Left ventricle myocardium superior (tissue), 1 donor: ENCODE results near the gene REX1BD. TPM values are rescaled to one million over a fixed set of nuclear protein-coding genes. Genes with fewer than 3 reads are reported as not detected.
"Not testable (repeated sequence)": the region's sequence is repeated elsewhere in the genome, so short reads cannot be mapped to it uniquely, and the experiment has no call there.

Source experiments
- ATAC-seq: fragments of 200-7000 bp; cut with Tn5 transposase; one replicate; pipeline ENCODE4 v1.9.1; 2020; ENCODE audit warnings: mild to moderate bottlenecking, moderate library complexity
- DNase-seq: peaks from one replicate; pipeline ENCODE4 v3.0.0-alpha.2; 2020
- intact Hi-C: fragments of 100-400 bp; cut with micrococcal nuclease; formaldehyde crosslinking; loops from one replicate; pipeline ENCODE4 v1.11.0; 2022
- long read RNA-seq: library from polyadenylated mRNA; unstranded; transcript quantifications from one replicate; pipeline ENCODE4 v2.0.0, GENCODE V29; 2021
- total RNA-seq: library from RNA; stranded (reverse); fragmentation: NEBNext Ultra II Directional; extraction: Animal tissue kit (Norgen Biotek cat#: 25700); gene quantifications from one replicate; pipeline ENCODE4 v1.2.1, GENCODE V29; 2021
- donor health status: DM: no; HTN: yes; CAD: no; lungs with severe emphysema.

Gene REX1BD
- 75.8 TPM for total RNA-seq
- long read RNA-seq, transcript REX1BD-205 (4 exons, 1,081 nt): minor isoform, 21 of 167 reads
- long read RNA-seq, transcript REX1BD-203 (1 exons, 2,465 nt): minor isoform, 5 of 167 reads
- long read RNA-seq, transcript REX1BD-201 (5 exons, 839 nt): major isoform, 57 of 167 reads
- long read RNA-seq, transcript REX1BD-202 (5 exons, 702 nt): minor isoform, 24 of 167 reads
- long read RNA-seq, partial matches to known transcripts: 53 of 167 reads
- long read RNA-seq, other reads (novel, unspliced or antisense): 4 of 167 reads

GRCh38 chr19:18588611-18589379 lies at the start of gene REX1BD:
TSS of gene REX1BD (plus strand) at chr19:18588798. CDS start at chr19:18588802, 4 bp downstream.
- ATAC-seq: peak; percentile 92
- intact Hi-C loops: no loop called here
- DNase-seq: peak; percentile 92

GRCh38 chr19:18539372-18539771 lies 49.2 kb upstream of the REX1BD start:
- intact Hi-C loops: no loop called here
- ATAC-seq: no peak
- DNase-seq: no peak

GRCh38 chr19:18540200-18540599 lies 48.4 kb upstream of the REX1BD start:
- intact Hi-C loops, DNase-seq, ATAC-seq: not testable (repeated sequence)

GRCh38 chr19:18541258-18541991 lies 47.2 kb upstream of the REX1BD start:
- ATAC-seq (no peak), DNase-seq (no peak)
- intact Hi-C loops: no loop called here

GRCh38 chr19:18541992-18542940 lies 46.3 kb upstream of the REX1BD start:
- DNase-seq (no peak), ATAC-seq (peak; percentile 3)
- intact Hi-C loops: no loop called here

GRCh38 chr19:18542941-18543813 lies 45.4 kb upstream of the REX1BD start, which contains the start of gene FKBP8:
TSS of gene FKBP8 (minus strand) at chr19:18543573. CDS start at chr19:18541970, 1,603 bp downstream.
- DNase-seq (peak; percentile 98), ATAC-seq (peak; percentile 98)
- intact Hi-C loops: no loop called here

- ATAC-seq: peak; percentile 56
- intact Hi-C loops: no loop called here
- peak; percentile 53 for DNase-seq
Observed at GRCh38 chr19:18543814-18544475, 44.7 kb upstream of the REX1BD start.

GRCh38 chr19:18551631-18552030 lies 37.0 kb upstream of the REX1BD start:
- intact Hi-C loops: no loop called here
- no peak for DNase-seq
- no peak for ATAC-seq

GRCh38 chr19:18557411-18558201 lies 31.0 kb upstream of the REX1BD start, which contains the start of gene KXD1:
TSS of gene KXD1 (plus strand) at chr19:18557870. CDS start at chr19:18562057, 4,187 bp downstream.
- DNase-seq: peak; percentile 98
- ATAC-seq: peak; percentile 98
- intact Hi-C loops: no loop called here

- ATAC-seq: no peak
- intact Hi-C loops: no loop called here
- DNase-seq: no peak
Observed at GRCh38 chr19:18558202-18558555, 30.4 kb upstream of the REX1BD start.

- DNase-seq (no peak), ATAC-seq (no peak)
- intact Hi-C loops: no loop called here
Observed at GRCh38 chr19:18558604-18559003, 30.0 kb upstream of the REX1BD start.

- DNase-seq (no peak), ATAC-seq (no peak)
- intact Hi-C loops: no loop called here
Observed at GRCh38 chr19:18559685-18560084, 28.9 kb upstream of the REX1BD start.

- intact Hi-C loops: no loop called here
- peak; percentile 53 for DNase-seq
- ATAC-seq: peak; percentile 28
Observed at GRCh38 chr19:18562086-18562485, 26.5 kb upstream of the REX1BD start.

- intact Hi-C loops: no loop called here
- no peak for ATAC-seq
- no peak for DNase-seq
Observed at GRCh38 chr19:18566953-18567352, 21.6 kb upstream of the REX1BD start.

GRCh38 chr19:18568367-18568766 lies 20.2 kb upstream of the REX1BD start:
- ATAC-seq (no peak), DNase-seq (no peak)
- intact Hi-C loops: no loop called here

GRCh38 chr19:18571564-18572344 lies 16.8 kb upstream of the REX1BD start, which contains the start of gene UBA52:
TSS of gene UBA52 (plus strand) at chr19:18571857. CDS start at chr19:18573301, 1,444 bp downstream.
- ATAC-seq: peak; percentile 97
- intact Hi-C loops: no loop called here
- DNase-seq: peak; percentile 99
